Astrocyte (in vitro differentiated cells and primary cell): Measurements from ENCODE around the gene BMAL1. TPM values are rescaled to one million over a fixed set of nuclear protein-coding genes. Genes with fewer than 3 reads are reported as not detected.

ENCODE experiments used
- DNase-seq: peaks from one replicate; pipeline ENCODE4 v3.0.0-alpha.2; 2010; ENCODE audit warnings: low read depth
- FAIRE-seq: peaks from 2 replicates; lab custom pipeline; 2011; peaks lifted over from hg19 to GRCh38; lab: Jason Lieb, UNC
- H2AFZ ChIP-seq: 2 replicates; pipeline ENCODE4 v1.6.0; 2012; ENCODE audit warnings: low read depth, low read length, inconsistent platforms
- H3K27ac ChIP-seq: 2 replicates; pipeline ENCODE4 v1.5.1; 2011; ENCODE audit warnings: low read depth, low read length, inconsistent platforms
- H3K27me3 ChIP-seq: 2 replicates; pipeline ENCODE4 v1.6.0; 2011; ENCODE audit warnings: low read length, inconsistent platforms; ENCODE audit not compliant: insufficient read depth
- H3K36me3 ChIP-seq: 2 replicates; pipeline ENCODE4 v1.5.1; 2011; ENCODE audit warnings: low read length, inconsistent platforms; ENCODE audit not compliant: insufficient read depth
- H3K4me1 ChIP-seq: 2 replicates; pipeline ENCODE4 v1.5.1; 2011; ENCODE audit warnings: low read length, inconsistent platforms; ENCODE audit not compliant: insufficient read depth
- H3K4me2 ChIP-seq: 2 replicates; pipeline ENCODE4 v1.6.0; 2012; ENCODE audit warnings: low read length, inconsistent platforms
- H3K4me3 ChIP-seq: 2 replicates; pipeline ENCODE4 v1.5.1; 2011; ENCODE audit warnings: low read depth, mild to moderate bottlenecking, low read length, inconsistent platforms; ENCODE audit not compliant: insufficient read depth
- H3K79me2 ChIP-seq: 2 replicates; pipeline ENCODE4 v1.6.0; 2012; ENCODE audit warnings: mild to moderate bottlenecking, low read length, inconsistent platforms; ENCODE audit not compliant: insufficient read depth
- H3K9ac ChIP-seq: 2 replicates; pipeline ENCODE4 v1.6.0; 2012; ENCODE audit warnings: mild to moderate bottlenecking, low read length, inconsistent platforms
- H3K9me3 ChIP-seq: 2 replicates; pipeline ENCODE4 v1.5.1; 2012; ENCODE audit warnings: low read depth, mild to moderate bottlenecking, low read length, inconsistent platforms; ENCODE audit not compliant: insufficient read depth
- H4K20me1 ChIP-seq: 2 replicates; pipeline ENCODE4 v1.6.0; 2012; ENCODE audit warnings: low read length, inconsistent platforms; ENCODE audit not compliant: insufficient read depth
- H3K27ac Mint-ChIP-seq: one replicate; pipeline ENCODE4 v1.8.0; 2021; ENCODE audit warnings: mild to moderate bottlenecking, mixed read lengths; ENCODE audit not compliant: unreplicated experiment
- H3K27me3 Mint-ChIP-seq: one replicate; pipeline ENCODE4 v1.8.0; 2021; ENCODE audit warnings: low read depth, mixed read lengths; ENCODE audit not compliant: unreplicated experiment
- H3K36me3 Mint-ChIP-seq: one replicate; pipeline ENCODE4 v1.8.0; 2021; ENCODE audit warnings: low read depth, mixed read lengths; ENCODE audit not compliant: unreplicated experiment
- H3K4me1 Mint-ChIP-seq: one replicate; pipeline ENCODE4 v1.8.0; 2021; ENCODE audit warnings: low read depth, mixed read lengths; ENCODE audit not compliant: unreplicated experiment
- H3K4me3 Mint-ChIP-seq: one replicate; pipeline ENCODE4 v1.8.0; 2021; ENCODE audit warnings: mild to moderate bottlenecking, moderate library complexity, mixed read lengths; ENCODE audit not compliant: unreplicated experiment
- H3K9me3 Mint-ChIP-seq: one replicate; pipeline ENCODE4 v1.8.0; 2021; ENCODE audit warnings: mild to moderate bottlenecking, mixed read lengths; ENCODE audit not compliant: unreplicated experiment
- EZH2 ChIP-seq: IDR thresholded peaks from 2 replicates; pipeline ENCODE4 v1.6.1; 2012; ENCODE audit warnings: mild to moderate bottlenecking, low read length, inconsistent platforms; ENCODE audit not compliant: insufficient read depth
- total RNA-seq: library from RNA; stranded (reverse); gene quantifications from 2 replicates; pipeline ENCODE4 v1.2.1, GENCODE V29; 2021
- TF ChIP-seq, protein P1 (sequence below): IDR thresholded peaks from 2 replicates; pipeline ENCODE4 v1.5.1; 2011; ENCODE audit warnings: low read depth, mild to moderate bottlenecking, inconsistent platforms, low read length, moderate library complexity; ENCODE audit not compliant: insufficient read depth

BMAL1 gene
- total RNA-seq, 1 donor from 2014 or later: 26.9 TPM

DNA sequence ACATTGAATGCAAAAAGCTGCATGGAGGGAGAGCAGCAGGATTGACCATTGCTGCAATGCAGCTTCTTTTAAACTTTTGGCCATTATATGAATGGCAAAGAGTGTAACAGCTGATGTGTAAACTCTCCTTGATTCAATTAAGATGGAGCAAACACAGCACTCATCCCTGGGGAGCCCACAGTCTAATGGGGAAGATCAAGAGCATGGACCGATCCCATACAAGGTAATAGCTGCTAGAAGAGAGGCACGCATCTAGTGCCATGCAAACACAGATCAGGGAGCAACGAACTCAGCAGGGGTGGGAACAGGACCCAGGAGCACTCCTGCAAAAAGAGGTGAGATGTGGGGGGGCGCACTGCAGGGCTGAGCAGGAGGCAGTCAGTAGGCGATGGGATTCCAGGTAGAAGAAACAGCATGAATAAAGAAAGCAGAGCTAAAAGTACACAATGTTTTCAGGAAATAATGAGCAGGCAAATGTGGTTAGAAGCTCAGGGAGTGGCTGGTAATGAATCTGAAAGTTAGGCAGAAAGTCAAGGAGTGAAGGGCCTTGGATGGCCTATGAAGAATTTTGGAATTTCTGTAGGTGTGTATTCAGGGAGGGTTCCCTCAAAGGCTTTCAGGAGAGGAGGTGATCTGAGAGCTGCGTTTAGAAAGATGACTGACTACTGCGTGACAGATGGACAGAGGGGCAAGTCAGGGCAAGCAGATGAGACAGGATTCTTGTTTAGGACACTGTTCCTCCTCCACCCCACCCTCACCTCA lies 17.2 kb upstream of the BMAL1 start:
- Mint-ChIP-seq H3K36me3 (peaks cover 2% of the 10 kb centered on the region), H3K9me3 (no peaks in the 10 kb centered on the region), H3K27ac (peak overlapping the region; percentile 35), H3K27me3 (peaks cover 1% of the 10 kb centered on the region), H3K4me1 (peaks cover 39% of the 10 kb centered on the region), H3K4me3 (no peak overlapping the region)
- Histone ChIP-seq H3K27ac (peak overlapping the region; percentile 83), H3K9me3 (no peaks in the 10 kb centered on the region), H3K4me2 (peak overlapping the region; percentile 73), H3K4me1 (peaks cover 23% of the 10 kb centered on the region), H3K79me2 (no peaks in the 10 kb centered on the region), H2AFZ (peak overlapping the region; percentile 15), H4K20me1 (no peaks in the 10 kb centered on the region), H3K36me3 (no peaks in the 10 kb centered on the region), H3K27me3 (no peaks in the 10 kb centered on the region), H3K4me3 (no peak overlapping the region), H3K9ac (no peak overlapping the region)
- TF ChIP-seq, protein P1, sequence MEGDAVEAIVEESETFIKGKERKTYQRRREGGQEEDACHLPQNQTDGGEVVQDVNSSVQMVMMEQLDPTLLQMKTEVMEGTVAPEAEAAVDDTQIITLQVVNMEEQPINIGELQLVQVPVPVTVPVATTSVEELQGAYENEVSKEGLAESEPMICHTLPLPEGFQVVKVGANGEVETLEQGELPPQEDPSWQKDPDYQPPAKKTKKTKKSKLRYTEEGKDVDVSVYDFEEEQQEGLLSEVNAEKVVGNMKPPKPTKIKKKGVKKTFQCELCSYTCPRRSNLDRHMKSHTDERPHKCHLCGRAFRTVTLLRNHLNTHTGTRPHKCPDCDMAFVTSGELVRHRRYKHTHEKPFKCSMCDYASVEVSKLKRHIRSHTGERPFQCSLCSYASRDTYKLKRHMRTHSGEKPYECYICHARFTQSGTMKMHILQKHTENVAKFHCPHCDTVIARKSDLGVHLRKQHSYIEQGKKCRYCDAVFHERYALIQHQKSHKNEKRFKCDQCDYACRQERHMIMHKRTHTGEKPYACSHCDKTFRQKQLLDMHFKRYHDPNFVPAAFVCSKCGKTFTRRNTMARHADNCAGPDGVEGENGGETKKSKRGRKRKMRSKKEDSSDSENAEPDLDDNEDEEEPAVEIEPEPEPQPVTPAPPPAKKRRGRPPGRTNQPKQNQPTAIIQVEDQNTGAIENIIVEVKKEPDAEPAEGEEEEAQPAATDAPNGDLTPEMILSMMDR: no peak
- TF ChIP-seq EZH2: no peak
- FAIRE-seq (no peak), DNase-seq (peak; percentile 8)

DNA sequence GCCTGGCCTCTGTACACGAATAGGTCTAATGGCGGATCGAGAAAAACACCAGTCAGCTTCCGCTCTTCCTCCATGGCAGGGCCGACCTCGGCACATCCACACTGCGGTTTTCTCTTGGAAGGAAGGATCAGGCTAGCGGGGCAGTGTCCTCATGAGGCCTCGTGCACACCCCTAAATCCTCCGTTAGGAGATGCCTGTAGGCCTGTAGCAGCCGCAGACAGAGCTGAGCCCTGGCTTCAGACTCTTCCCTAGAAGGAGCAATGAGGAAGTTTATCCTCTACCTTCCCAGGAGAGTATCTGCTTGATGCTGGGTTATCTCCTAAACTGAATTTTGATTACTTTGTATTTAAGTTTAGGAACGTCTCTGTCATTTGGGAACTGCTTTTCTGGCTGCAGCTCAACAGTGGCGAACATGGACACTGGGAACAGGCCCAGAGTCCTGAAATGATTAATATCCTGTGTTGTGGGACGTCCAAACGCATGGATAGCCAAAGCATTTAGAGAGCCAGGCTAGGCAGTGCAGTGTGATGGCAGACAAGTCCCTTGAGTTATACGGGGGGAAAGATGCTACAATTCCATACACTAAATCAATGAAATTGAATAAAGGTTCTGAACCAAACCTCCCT lies 16.5 kb upstream of the BMAL1 start:
- peaks cover 2% of the 10 kb centered on the region for H3K36me3 Mint-ChIP-seq
- peak overlapping the region; percentile 15 for H3K4me3 Mint-ChIP-seq
- H2AFZ ChIP-seq: peak overlapping the region; percentile 15
- H3K36me3 ChIP-seq: no peaks in the 10 kb centered on the region
- no peaks in the 10 kb centered on the region for H4K20me1 ChIP-seq
- H3K4me1 Mint-ChIP-seq: peaks cover 39% of the 10 kb centered on the region
- H3K4me3 ChIP-seq: peak overlapping the region; percentile 36
- H3K79me2 ChIP-seq: no peaks in the 10 kb centered on the region
- peaks cover 1% of the 10 kb centered on the region for H3K27me3 Mint-ChIP-seq
- H3K27ac ChIP-seq: peak overlapping the region; percentile 83
- peak overlapping the region; percentile 97 for H3K27ac Mint-ChIP-seq
- H3K9me3 ChIP-seq: no peaks in the 10 kb centered on the region
- FAIRE-seq (no peak), DNase-seq (peak; percentile 27)
- no peaks in the 10 kb centered on the region for H3K9me3 Mint-ChIP-seq
- H3K27me3 ChIP-seq: no peaks in the 10 kb centered on the region
- H3K4me2 ChIP-seq: peak overlapping the region; percentile 73
- peaks cover 23% of the 10 kb centered on the region for H3K4me1 ChIP-seq
- H3K9ac ChIP-seq: peak overlapping the region; percentile 59
- TF ChIP-seq, protein P1: no peak
- TF ChIP-seq EZH2: no peak
